HL-60 (cell line): ENCODE results near the gene CAMK2G.
A peak's percentile ranks its signal among the peaks of the same experiment; 100 is the strongest.

Source experiments
- DNase-seq, 2 experiments: peaks; one replicate each; pipeline ENCODE4 v3.0.0-alpha.2; 2010 to 2020; ENCODE audit warnings: low read depth in 1 of 2, low spot score in 1 of 2
- H3K27ac ChIP-seq: fragments of 250-450 bp; sonication (Bioruptor Pico); replicated peaks from 2 replicates; pipeline ENCODE4 v1.5.1; 2020; ENCODE audit warnings: mild to moderate bottlenecking, moderate library complexity
- H3K27me3 ChIP-seq: fragments of 250-450 bp; sonication (Bioruptor Pico); 2 replicates; pipeline ENCODE4 v1.5.1; 2021; ENCODE audit warnings: mild to moderate bottlenecking, moderate library complexity; ENCODE audit not compliant: insufficient read depth, poor library complexity, severe bottlenecking
- H3K4me3 ChIP-seq: replicated peaks from 2 replicates; pipeline ENCODE4 v1.5.1; 2011; ENCODE audit warnings: mild to moderate bottlenecking, control low read depth, low read length; ENCODE audit not compliant: insufficient read depth
- CTCF ChIP-seq: IDR thresholded peaks from one replicate; pipeline ENCODE4 v1.5.1; 2011; ENCODE audit warnings: low read length, control low read depth, inconsistent platforms; ENCODE audit not compliant: insufficient read depth
- GABPA ChIP-seq: IDR thresholded peaks from 2 replicates; pipeline ENCODE4 v1.6.1; 2012; ENCODE audit warnings: low read depth
- POLR2AphosphoS5 ChIP-seq: IDR thresholded peaks from 2 replicates; pipeline ENCODE4 v1.6.1; 2012; ENCODE audit warnings: low read depth
- REST ChIP-seq: IDR thresholded peaks from 2 replicates; pipeline ENCODE4 v1.6.1; 2012; ENCODE audit warnings: low read depth; ENCODE audit not compliant: insufficient replicate concordance
- SPI1 ChIP-seq: IDR thresholded peaks from 2 replicates; pipeline ENCODE4 v1.6.1; 2012; ENCODE audit warnings: low read depth, mild to moderate bottlenecking, borderline replicate concordance

The CAMK2G gene

GRCh38 chr10:73871295-73872189, 2.8 kb downstream of the CAMK2G start:
- H3K27me3 ChIP-seq, result no peaks in the 10 kb centered on the region
- no peak for DNase-seq
- no peak overlapping the region for H3K4me3 ChIP-seq
- TF ChIP-seq POLR2AphosphoS5 (no peak), REST (no peak), SPI1 (no peak), GABPA (no peak), CTCF (no peak)
- no peak overlapping the region for H3K27ac ChIP-seq

DNA sequence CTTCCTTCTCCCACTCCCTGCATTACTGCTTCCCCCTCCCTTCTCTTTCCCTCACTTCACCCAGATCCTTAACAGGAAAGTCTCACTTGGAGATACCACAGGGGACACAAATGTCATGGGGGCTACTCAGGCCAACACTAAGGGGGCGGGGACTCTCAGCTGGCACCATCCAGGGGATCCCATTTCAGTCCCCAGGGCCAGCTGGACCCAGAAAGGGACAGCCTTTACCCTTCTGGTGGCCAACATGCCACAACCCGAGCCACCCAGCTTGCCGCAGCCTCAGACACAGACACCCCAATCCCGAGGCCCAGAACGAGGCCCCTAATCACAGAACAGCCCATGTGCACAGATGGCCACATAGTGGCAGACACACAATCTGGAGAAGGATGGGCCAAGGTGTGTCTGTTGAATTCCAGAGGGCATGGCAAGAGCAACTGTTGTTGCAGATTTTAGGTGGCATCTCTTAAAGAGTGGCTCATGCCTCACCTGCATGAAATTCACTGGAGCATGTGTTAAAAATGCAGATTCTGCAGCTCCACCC, 5.6 kb downstream of the CAMK2G start:
- TF ChIP-seq GABPA (no peak), REST (no peak), SPI1 (no peak), POLR2AphosphoS5 (no peak), CTCF (no peak)
- DNase-seq, result no peak
- Histone ChIP-seq H3K4me3 (no peak overlapping the region), H3K27ac (peak overlapping the region; percentile 12; the same call in 1 of the 2 replicates), H3K27me3 (no peaks in the 10 kb centered on the region)

DNA sequence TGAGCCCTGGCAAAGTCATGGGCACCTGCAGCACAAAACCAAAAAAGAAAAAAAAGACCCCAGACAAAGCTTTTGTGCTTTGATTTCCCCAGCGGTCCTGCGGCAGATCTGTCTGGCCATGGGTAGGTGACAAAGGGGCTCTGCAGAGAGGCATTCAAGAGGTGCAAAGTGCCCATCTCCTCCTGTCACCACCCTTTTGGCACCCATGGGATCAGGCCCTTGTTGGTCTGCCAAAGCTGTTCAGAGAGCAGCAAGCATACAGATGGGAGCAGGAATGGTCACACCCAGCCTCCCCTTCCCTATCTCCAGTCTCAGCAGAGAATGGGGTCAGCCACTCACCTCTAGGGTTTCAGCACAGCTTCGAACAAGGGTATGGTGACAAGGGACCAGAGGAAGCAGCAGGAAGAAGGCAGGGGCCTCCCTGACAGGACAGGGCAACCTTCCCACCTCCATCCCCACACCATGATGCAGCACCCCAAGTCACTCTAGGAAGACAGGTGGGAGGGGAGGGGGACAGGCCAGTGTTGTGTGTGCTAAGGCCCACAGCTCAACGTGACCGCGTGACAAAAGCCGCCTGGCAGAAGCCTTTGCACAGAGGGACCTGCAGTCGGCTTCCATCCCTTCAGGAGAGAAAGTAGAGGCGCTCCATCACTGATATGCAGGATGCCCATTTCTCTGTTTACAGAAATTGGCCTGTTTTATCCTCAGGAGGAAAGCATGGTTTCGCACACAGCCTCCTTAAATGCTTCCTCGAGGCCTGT, 6.3 kb downstream of the CAMK2G start:
- peak overlapping the region; percentile 86 for H3K27ac ChIP-seq
- no peak for TF ChIP-seq REST
- H3K27me3 ChIP-seq, result no peaks in the 10 kb centered on the region
- peak in 1 of 2 experiments; percentile 38 for DNase-seq
- H3K4me3 ChIP-seq, result no peak overlapping the region
